HEK293 (cell line): Measurements from ENCODE around the gene PIK3R5.

ENCODE experiments used
- EGR2 ChIP-seq: fragments of 450-650 bp; formaldehyde crosslinking; IDR thresholded peaks from 2 replicates; pipeline ENCODE4 v1.5.1; 2016; ENCODE audit warnings: low read depth, missing biosample characterization, missing genetic modification characterization
- TCF7L2 ChIP-seq: IDR thresholded peaks from 2 replicates; pipeline ENCODE4 v1.6.1; 2011; ENCODE audit warnings: low read depth, mild to moderate bottlenecking, inconsistent platforms, low read length, moderate library complexity, borderline replicate concordance
- ZBTB17 ChIP-seq: fragments of 450-650 bp; formaldehyde crosslinking; IDR thresholded peaks from 2 replicates; pipeline ENCODE4 v1.5.1; 2016; ENCODE audit warnings: missing biosample characterization, missing genetic modification characterization
- TF ChIP-seq, protein P1 (sequence below): fragments of 450-650 bp; formaldehyde crosslinking; IDR thresholded peaks from 2 replicates; pipeline ENCODE4 v1.5.1; 2016; ENCODE audit warnings: missing biosample characterization, missing genetic modification characterization
- TF ChIP-seq, protein P2 (sequence below): fragments of 450-650 bp; IDR thresholded peaks from 2 replicates; pipeline ENCODE4 v1.5.1; 2018; ENCODE audit warnings: missing biosample characterization, mild to moderate bottlenecking, missing genetic modification characterization

DNA sequence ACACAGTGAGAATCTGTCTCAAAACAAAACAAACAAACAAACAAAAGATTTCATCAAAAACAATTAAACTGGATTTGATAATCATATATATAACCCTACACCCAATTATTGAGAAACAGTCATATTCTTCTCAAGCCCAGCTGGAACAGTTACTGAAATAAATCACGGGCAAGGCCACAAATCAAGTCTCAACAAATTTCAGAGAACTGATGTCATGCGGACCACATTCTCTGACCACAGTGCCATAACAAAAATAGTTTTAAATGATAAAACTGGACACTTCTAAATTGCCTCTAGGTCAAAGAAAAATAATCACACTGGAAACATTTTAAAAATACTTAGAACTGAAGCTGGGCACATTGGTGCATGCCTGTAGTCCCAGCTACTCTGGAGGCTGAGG, 15.9 kb upstream of the PIK3R5 start:
- no peak for TF ChIP-seq TCF7L2
- TF ChIP-seq, protein P1, sequence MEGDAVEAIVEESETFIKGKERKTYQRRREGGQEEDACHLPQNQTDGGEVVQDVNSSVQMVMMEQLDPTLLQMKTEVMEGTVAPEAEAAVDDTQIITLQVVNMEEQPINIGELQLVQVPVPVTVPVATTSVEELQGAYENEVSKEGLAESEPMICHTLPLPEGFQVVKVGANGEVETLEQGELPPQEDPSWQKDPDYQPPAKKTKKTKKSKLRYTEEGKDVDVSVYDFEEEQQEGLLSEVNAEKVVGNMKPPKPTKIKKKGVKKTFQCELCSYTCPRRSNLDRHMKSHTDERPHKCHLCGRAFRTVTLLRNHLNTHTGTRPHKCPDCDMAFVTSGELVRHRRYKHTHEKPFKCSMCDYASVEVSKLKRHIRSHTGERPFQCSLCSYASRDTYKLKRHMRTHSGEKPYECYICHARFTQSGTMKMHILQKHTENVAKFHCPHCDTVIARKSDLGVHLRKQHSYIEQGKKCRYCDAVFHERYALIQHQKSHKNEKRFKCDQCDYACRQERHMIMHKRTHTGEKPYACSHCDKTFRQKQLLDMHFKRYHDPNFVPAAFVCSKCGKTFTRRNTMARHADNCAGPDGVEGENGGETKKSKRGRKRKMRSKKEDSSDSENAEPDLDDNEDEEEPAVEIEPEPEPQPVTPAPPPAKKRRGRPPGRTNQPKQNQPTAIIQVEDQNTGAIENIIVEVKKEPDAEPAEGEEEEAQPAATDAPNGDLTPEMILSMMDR (tag by site-specific recombination): no peak
- no peak for TF ChIP-seq ZBTB17
- TF ChIP-seq, protein P2, sequence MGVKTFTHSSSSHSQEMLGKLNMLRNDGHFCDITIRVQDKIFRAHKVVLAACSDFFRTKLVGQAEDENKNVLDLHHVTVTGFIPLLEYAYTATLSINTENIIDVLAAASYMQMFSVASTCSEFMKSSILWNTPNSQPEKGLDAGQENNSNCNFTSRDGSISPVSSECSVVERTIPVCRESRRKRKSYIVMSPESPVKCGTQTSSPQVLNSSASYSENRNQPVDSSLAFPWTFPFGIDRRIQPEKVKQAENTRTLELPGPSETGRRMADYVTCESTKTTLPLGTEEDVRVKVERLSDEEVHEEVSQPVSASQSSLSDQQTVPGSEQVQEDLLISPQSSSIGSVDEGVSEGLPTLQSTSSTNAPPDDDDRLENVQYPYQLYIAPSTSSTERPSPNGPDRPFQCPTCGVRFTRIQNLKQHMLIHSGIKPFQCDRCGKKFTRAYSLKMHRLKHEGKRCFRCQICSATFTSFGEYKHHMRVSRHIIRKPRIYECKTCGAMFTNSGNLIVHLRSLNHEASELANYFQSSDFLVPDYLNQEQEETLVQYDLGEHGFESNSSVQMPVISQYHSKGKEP (tag by site-specific recombination): no peak
- no peak for TF ChIP-seq EGR2 (tag by site-specific recombination)
